ENCODE data around the gene ARPC5L. TPM values are rescaled to one million over a fixed set of nuclear protein-coding genes. Genes with fewer than 3 reads are reported as not detected.

Gene ARPC5L
- total RNA-seq, 1 donor = 14.2 TPM

DNA sequence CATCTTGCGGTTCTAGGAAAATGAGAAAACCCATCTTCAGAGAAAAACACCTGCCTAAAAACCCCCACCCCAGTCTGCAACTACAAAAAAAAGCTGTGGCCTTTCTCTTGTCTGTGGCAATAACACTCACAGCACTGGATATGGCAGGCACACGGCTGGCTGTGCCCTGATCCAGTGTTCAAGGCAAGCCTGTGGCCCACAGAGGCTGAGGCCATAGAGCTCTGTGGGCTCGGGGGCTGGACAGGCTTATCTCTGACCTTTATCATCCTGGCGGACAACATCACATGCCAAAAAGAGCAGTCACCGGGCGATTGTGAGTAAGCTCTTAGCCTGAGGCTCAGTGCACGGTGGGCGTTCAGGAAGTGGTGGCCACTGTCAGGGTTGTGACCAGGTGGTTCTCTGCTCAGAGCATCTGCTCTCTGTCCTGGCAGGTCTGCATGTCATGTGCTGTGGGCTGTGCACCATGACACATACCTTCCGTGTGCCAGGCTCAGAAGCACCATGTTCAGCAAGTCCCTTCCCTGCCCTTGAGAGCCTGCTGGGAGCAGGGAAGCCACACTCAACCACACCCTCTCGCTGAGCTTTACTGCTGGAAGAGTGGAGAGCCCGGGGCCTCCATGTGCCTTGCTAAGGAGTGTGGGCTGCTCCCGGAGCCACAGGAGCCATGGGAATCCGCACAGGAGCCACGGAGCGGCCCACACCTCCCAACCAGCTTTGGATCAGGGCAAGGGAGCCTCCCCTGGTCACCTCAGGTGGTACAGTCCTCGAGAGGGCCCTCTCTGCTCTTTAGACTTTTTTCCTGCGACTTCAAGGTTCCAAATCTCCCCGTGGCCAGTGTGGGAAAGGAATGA lies 43.3 kb upstream of the ARPC5L start:
- DNase-seq (ENCODE audit: low read depth) = peak; percentile 60
- H3K4me3 ChIP-seq (ENCODE audit: low read depth, low read length) = no peak overlapping the region
- TF ChIP-seq, protein P1, sequence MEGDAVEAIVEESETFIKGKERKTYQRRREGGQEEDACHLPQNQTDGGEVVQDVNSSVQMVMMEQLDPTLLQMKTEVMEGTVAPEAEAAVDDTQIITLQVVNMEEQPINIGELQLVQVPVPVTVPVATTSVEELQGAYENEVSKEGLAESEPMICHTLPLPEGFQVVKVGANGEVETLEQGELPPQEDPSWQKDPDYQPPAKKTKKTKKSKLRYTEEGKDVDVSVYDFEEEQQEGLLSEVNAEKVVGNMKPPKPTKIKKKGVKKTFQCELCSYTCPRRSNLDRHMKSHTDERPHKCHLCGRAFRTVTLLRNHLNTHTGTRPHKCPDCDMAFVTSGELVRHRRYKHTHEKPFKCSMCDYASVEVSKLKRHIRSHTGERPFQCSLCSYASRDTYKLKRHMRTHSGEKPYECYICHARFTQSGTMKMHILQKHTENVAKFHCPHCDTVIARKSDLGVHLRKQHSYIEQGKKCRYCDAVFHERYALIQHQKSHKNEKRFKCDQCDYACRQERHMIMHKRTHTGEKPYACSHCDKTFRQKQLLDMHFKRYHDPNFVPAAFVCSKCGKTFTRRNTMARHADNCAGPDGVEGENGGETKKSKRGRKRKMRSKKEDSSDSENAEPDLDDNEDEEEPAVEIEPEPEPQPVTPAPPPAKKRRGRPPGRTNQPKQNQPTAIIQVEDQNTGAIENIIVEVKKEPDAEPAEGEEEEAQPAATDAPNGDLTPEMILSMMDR (IDR thresholded peaks at IDR 0.05; ENCODE audit: insufficient read depth, low read depth, low read length) = no peak

DNA sequence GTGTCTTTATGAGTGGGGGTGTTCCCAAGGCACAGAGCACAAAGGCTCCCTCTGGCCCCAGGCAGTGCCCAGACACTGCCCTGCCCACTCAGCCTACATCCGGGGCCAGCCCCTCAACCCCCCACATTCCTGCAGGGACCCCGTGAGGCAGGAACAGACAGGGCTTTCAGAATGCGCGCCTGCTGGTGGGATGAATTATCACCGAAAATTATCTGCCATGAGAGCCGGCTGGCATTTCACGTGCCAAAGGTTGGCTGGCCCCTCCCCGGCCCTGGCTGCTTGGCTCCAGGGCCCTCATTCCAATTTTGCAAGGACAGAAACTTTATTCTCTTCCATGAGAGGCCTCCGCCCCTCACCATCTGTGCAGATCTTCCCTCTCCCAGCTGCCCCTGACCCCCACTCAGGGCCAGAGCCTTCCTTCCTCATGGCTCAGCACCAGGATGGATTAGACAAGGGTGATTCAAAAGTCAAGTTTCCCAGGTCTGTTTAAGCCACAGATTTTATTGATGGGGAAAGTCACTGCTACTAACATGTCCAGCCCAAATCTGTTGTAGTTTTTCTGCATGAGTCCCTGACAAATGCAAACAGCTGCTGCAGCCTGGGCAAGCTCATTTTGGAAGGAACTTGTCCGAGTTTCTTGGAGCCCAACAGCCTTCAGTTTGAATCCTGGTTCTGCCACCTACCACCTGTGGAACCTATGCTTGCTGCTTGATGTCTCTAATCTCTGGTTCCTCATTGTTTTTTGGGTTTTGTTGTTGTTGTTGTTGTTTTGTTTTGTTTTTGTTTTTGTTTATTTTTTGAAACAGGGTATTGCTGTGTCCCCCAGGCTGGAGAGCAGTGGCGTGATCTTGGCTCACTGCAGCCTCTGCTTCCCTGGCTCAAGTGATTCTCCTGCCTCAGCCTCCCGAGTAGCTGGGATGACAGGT lies 41.0 kb upstream of the ARPC5L start:
- H3K4me3 ChIP-seq (ENCODE audit: low read depth, low read length) = no peak overlapping the region
- TF ChIP-seq, protein P1 (IDR thresholded peaks at IDR 0.05; ENCODE audit: insufficient read depth, low read depth, low read length) = no peak
- DNase-seq (ENCODE audit: low read depth) = peak; percentile 47

DNA sequence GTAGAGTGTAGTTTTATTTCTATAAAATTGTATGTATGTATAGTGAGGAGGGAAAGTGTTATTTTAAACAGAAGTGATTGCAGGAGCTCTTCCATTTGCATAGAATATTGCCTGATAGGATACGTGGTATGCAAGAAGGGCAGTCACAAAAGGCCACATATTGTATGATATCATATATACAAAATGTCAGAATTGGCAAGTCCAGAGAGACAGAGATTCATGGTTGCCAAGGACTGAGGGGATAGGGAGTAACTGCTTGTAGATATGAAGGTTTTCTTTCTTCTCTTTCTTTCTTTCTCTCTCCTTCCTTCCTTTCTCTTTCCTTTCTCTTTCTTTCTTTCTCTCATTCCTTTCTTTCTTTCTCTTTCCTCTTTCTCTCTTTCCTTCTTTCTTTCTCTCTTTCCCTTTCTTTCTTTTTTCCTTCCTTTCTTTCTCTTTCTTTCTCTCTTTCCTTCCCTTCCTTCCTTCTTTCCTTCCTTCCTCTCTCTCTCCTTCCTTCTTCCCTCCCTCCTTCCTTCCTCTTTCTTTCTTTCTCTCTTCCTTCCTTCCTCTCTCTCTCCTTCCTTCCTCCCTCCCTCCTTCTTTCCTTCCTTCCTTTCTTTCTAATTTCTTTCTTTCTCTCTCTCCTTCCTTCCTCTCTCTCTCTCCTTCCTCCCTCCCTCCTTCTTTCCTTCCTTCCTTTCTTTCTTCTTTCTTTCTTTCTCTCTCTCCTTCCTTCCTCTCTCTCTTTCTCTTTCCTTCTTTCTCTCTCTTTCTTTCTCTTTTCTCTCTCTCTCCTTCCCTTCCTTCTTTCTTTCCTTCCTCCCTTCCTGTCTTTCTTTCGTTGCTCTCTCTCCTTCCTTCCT lies 33.2 kb upstream of the ARPC5L start:
- no peak overlapping the region for H3K4me3 ChIP-seq (ENCODE audit: low read depth, low read length)
- no peak for DNase-seq (ENCODE audit: low read depth)
- TF ChIP-seq, protein P1 (IDR thresholded peaks at IDR 0.05; ENCODE audit: insufficient read depth, low read depth, low read length) = no peak

DNA sequence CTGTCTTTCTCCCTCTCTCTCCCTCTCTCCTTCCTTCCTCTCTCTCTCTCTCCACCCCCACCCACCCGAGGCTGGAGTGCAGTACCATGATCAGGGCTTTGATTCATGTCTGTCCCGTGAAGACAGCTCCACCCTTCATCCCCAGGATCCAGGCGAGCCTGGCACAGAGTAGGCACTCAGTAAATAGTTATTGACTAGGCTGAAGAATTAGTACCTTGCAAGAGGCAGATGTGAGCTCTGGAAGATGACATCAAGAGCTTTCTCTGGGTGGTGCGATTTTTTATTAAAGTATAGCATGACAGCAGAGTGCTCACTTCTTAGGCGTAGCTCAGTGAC lies 32.6 kb upstream of the ARPC5L start:
- TF ChIP-seq, protein P1 (IDR thresholded peaks at IDR 0.05; ENCODE audit: insufficient read depth, low read depth, low read length) = no peak

DNA sequence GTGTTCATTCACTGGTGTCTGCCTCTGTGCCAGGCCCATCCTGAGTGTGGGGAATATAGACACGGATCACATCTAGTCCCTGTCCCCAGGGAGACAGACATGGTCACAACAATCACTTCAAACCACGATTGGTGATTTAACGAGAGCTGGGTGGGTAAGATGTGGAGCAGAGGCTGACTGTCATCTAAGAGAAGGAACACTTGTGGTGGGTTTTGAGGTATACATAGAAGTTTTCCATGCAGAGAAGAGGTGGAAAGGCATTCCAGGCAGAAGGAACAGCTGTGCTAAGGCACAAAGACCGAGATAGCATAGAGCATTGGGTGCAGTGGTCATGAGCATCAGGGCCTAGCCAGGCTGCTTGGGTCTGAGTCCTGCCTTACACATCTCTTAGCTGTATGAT lies 31.3 kb upstream of the ARPC5L start:
- no peak for DNase-seq (ENCODE audit: low read depth)
- TF ChIP-seq, protein P1 (IDR thresholded peaks at IDR 0.05; ENCODE audit: insufficient read depth, low read depth, low read length) = no peak
- H3K4me3 ChIP-seq (ENCODE audit: low read depth, low read length) = no peak overlapping the region

More for the DNA sequence above, 32.6 kb upstream of the ARPC5L start:
- H3K4me3 ChIP-seq (ENCODE audit: low read depth, low read length) = no peak overlapping the region
- no peak for DNase-seq (ENCODE audit: low read depth)

DNA sequence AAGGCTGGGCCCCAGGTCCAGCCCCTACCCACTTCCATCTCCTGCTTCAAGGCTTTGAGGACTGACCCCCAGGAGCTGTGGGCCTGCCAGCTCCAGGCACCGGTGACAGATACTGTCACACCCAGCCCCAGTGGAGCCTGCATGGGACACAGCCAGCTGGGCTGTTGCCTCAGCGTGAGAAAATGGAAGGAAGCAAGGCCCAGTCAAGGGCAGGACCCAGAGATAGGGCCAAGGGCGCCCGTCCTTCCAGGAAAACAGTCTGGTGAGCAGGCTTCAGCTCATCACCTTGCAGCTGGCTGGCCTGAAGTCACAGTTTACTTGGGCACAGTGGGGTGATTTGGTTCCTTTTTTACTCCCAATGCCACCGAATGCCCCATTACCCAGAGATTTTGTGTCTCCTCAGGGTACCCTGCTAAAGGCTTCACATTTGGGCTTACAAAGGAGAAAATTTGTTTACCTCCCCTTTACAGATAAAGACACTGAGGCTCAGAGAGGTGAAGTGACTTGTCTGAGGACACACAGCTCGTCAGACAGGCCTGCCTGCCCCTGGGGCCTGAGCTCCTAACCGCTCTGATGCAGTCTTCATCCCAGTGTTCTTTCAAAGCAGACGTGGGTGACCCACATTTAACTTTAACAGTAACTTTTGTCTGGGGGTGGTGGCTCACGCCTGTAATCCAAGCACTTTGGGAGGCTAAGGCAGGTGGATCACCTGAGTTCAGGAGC lies 30.1 kb upstream of the ARPC5L start:
- TF ChIP-seq, protein P1 (IDR thresholded peaks at IDR 0.05; ENCODE audit: insufficient read depth, low read depth, low read length) = no peak
- H3K4me3 ChIP-seq (ENCODE audit: low read depth, low read length) = no peak overlapping the region
- DNase-seq (ENCODE audit: low read depth) = no peak
